Stimulated activated CD4-positive, alpha-beta T cell treated with anti-CD3 and anti-CD28 coated beads, TNF-alpha, amount 100 ng/mL, for 48 hours (primary cell): ENCODE data around the gene NKAIN1.

Source experiments
- DNase-seq, 3 donors: peaks; one replicate each; pipeline ENCODE4 v3.0.0-alpha.2; 2020; ENCODE audit warnings: low read depth in 3 of 3

Gene NKAIN1

GRCh38 chr1:31234123-31234708 is 5.5 kb downstream of the NKAIN1 start:
- no peak for DNase-seq

- DNase-seq = no peak
Measured at GRCh38 chr1:31232689-31233088, 7.0 kb downstream of the NKAIN1 start.

GRCh38 chr1:31231802-31232201 is 7.9 kb downstream of the NKAIN1 start:
- no peak for DNase-seq

GRCh38 chr1:31230378-31230777 is 9.3 kb downstream of the NKAIN1 start:
- no peak for DNase-seq

GRCh38 chr1:31228986-31229385 is 10.7 kb downstream of the NKAIN1 start:
- DNase-seq = no peak

- DNase-seq = no peak
Measured at GRCh38 chr1:31227891-31228568, 11.7 kb downstream of the NKAIN1 start.

- no peak for DNase-seq
Measured at GRCh38 chr1:31224068-31224467, 15.6 kb downstream of the NKAIN1 start.

- no peak for DNase-seq
Measured at GRCh38 chr1:31222176-31222575, 17.5 kb downstream of the NKAIN1 start.

- DNase-seq = no peak
Measured at GRCh38 chr1:31221072-31221471, 18.6 kb downstream of the NKAIN1 start.

GRCh38 chr1:31219489-31219888 is 20.2 kb downstream of the NKAIN1 start:
- DNase-seq = no peak

GRCh38 chr1:31218705-31219104 is 21.0 kb downstream of the NKAIN1 start:
- no peak for DNase-seq

GRCh38 chr1:31216016-31216415 is 23.7 kb downstream of the NKAIN1 start:
- DNase-seq = no peak

- DNase-seq = no peak
Measured at GRCh38 chr1:31215065-31215570, 24.6 kb downstream of the NKAIN1 start.

GRCh38 chr1:31214316-31215064 is 25.2 kb downstream of the NKAIN1 start:
- DNase-seq = no peak

- DNase-seq = no peak
Measured at GRCh38 chr1:31208361-31208945, 31.2 kb downstream of the NKAIN1 start.

- no peak for DNase-seq
Measured at GRCh38 chr1:31207569-31207968, 32.1 kb downstream of the NKAIN1 start.

- no peak for DNase-seq
Measured at GRCh38 chr1:31207046-31207445, 32.6 kb downstream of the NKAIN1 start.

- DNase-seq = no peak
Measured at GRCh38 chr1:31203215-31203614, 36.5 kb downstream of the NKAIN1 start.

- no peak for DNase-seq
Measured at GRCh38 chr1:31201931-31202360, 37.7 kb downstream of the NKAIN1 start.

- no peak for DNase-seq
Measured at GRCh38 chr1:31199949-31200348, 39.7 kb downstream of the NKAIN1 start.

GRCh38 chr1:31199236-31199790 is 40.4 kb downstream of the NKAIN1 start:
- no peak for DNase-seq

- DNase-seq = no peak
Measured at GRCh38 chr1:31198600-31198999, 41.1 kb downstream of the NKAIN1 start.
